Retina (tissue), 1 donor: Measurements from ENCODE around the gene ZNF621.
A peak's percentile ranks its signal among the peaks of the same experiment; 100 is the strongest.

Source experiments
- DNase-seq: peaks from one replicate; pipeline ENCODE4 v3.0.0-alpha.2; 2016

The ZNF621 gene

GRCh38 chr3:40524568-40525285 is at the start of gene ZNF621:
TSS of gene ZNF621 (plus strand) at chr3:40524960. CDS start at chr3:40525841, 881 bp downstream.
- peak; percentile 95 for DNase-seq

- peak; percentile 94 for DNase-seq
Observed at GRCh38 chr3:40476478-40477470, 48.0 kb upstream of the ZNF621 start, which contains the start of gene ZNF619. TSS of gene ZNF619 (plus strand) at chr3:40477122. CDS start at chr3:40477980, 858 bp downstream.

- DNase-seq: no peak
Observed at GRCh38 chr3:40477666-40478065, 47.1 kb upstream of the ZNF621 start.

GRCh38 chr3:40487172-40487571 is 37.6 kb upstream of the ZNF621 start:
- no peak for DNase-seq

GRCh38 chr3:40490916-40491315 is 33.8 kb upstream of the ZNF621 start:
- no peak for DNase-seq

GRCh38 chr3:40494698-40495097 is 30.1 kb upstream of the ZNF621 start:
- no peak for DNase-seq

- DNase-seq: no peak
Observed at GRCh38 chr3:40497288-40497687, 27.5 kb upstream of the ZNF621 start.

GRCh38 chr3:40499952-40500351 is 24.8 kb upstream of the ZNF621 start:
- no peak for DNase-seq

- DNase-seq: no peak
Observed at GRCh38 chr3:40502034-40502433, 22.7 kb upstream of the ZNF621 start.

GRCh38 chr3:40504636-40505430 is 19.9 kb upstream of the ZNF621 start:
- DNase-seq: no peak

GRCh38 chr3:40505599-40506462 is 18.9 kb upstream of the ZNF621 start, which contains the start of gene ZNF620:
TSS of gene ZNF620 (plus strand) at chr3:40506039. CDS start at chr3:40506353, 314 bp downstream.
- peak; percentile 94 for DNase-seq

GRCh38 chr3:40511031-40511718 is 13.6 kb upstream of the ZNF621 start:
- no peak for DNase-seq

GRCh38 chr3:40516201-40516600 is 8.6 kb upstream of the ZNF621 start:
- DNase-seq: no peak

GRCh38 chr3:40518067-40518466 is 6.7 kb upstream of the ZNF621 start:
- no peak for DNase-seq

GRCh38 chr3:40518848-40519247 is 5.9 kb upstream of the ZNF621 start:
- no peak for DNase-seq

- no peak for DNase-seq
Observed at GRCh38 chr3:40521254-40521653, 3.5 kb upstream of the ZNF621 start.

- peak; percentile 13 for DNase-seq
Observed at GRCh38 chr3:40523781-40524180, 979 bp upstream of the ZNF621 start.

GRCh38 chr3:40524222-40524567 is 565 bp upstream of the ZNF621 start:
- no peak for DNase-seq

GRCh38 chr3:40528426-40528825 is 3.7 kb downstream of the ZNF621 start:
- DNase-seq: no peak

- DNase-seq: no peak
Observed at GRCh38 chr3:40532252-40532651, 7.5 kb downstream of the ZNF621 start.

- DNase-seq: no peak
Observed at GRCh38 chr3:40534283-40534682, 9.5 kb downstream of the ZNF621 start.
